NCI-H1417 treated with DMSO at 0.1 percent for 48 hours (cell line): ENCODE measurements around the gene THAP5.

Experiments used
- DNase-seq: peaks from one replicate; lab custom pipeline; 2025; lab: John Stamatoyannopoulos, UW

Gene THAP5

GRCh38 chr7:108569381-108570145 is at the start of gene THAP5, which contains the start of gene DNAJB9:
Gene THAP5 (minus strand): TSS chr7:108569706. CDS start chr7:108569569, 137 bp downstream.
Gene DNAJB9 (plus strand): TSS chr7:108569874. CDS start chr7:108571727, 1,853 bp downstream.
- DNase-seq, result peak; percentile 99

DNA sequence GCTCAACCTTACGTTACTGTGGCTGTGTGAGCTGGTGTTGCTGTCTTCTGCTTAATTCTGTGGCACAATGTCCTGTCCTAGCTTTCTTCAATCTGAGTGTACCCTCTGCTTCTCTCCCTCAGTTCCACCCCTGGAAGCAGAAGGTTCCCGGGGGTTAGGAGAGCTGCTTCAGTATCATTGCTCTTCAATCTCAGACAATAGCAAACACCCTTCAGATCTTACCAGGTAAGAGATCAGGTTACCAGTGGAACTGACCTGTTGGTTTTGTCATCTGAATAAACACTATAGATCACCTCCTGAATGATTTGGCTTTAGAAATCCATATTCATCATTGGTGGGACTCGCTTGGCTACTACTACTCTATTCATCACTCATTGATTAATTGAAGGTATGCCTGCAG is 48.5 kb upstream of the THAP5 start:
- DNase-seq, result no peak

DNA sequence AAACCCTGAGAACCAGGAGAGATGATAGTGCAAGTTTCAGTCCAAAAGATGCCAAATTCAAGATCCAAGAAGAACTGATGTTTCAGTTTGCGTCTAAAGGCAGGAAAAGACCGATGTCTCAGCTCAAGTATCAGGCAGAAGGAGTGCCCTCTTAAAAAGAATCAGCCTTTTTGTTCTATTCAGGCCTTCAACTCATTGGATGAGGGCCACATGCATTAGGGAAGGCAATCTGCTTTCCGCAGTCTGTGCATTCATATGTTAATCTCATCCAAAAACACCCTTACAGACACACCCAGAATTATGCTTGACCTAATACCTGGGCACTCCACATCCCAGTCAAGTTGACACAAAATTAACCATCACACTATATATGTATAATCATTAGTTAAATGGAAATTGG is 45.4 kb upstream of the THAP5 start:
- DNase-seq, result no peak

- no peak for DNase-seq
Measured at GRCh38 chr7:108613949-108614381, 44.5 kb upstream of the THAP5 start.

DNA sequence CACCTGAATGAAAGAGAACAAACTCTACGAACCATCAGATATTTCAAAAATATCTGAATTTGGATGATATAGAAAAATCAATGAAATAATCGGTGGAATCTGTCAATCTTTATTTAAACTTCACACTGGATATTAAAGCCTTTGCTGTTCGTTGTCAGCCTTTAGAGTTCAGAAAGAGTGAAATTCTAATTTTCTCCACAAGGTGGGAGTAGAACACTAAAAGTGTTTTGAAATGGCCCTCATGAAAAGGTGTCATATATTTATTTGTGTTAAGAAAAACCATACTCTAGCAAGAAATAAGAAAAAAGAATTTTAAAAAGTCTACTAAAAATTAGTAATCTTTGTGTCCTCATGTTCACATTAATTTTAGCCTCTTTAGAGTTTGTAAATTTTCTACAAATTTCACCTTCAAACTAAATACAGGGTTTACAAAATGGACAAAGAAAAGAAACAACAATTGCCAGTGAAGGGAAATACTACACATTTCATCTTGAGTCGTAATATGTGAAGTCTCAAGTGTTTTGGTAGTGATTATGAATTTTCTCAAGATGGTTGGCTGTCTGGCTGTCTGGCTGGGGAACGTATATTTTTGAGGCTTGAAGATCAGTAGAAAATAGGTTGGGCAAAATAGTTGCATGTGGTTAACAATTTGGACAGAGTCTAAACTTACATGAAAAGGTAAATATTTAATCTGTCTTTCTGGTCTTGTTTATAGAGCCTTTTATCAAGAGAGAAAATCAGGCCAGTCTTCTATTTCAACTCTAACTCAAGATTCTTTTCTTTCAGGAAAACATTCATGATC is 43.8 kb upstream of the THAP5 start:
- peak; percentile 51 for DNase-seq

DNA sequence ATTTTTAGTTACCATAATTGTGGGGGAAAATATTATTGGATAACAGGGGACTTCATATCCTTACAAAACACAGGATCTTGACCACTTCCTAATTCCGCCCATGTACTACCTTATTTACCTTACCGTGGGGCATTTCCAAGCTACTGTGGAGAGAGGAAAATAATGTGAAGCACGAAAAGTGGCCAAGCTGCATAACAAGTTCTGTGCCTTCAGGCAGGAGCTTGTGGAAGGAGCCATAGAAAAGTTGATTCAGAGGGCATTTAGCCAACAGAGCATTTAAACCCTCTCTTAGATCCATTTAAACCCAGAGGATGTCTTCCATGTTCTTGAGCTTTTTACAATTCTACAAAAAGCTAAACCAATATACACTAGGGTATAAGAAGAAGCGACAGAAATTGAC is 41.8 kb upstream of the THAP5 start:
- DNase-seq, result no peak

DNA sequence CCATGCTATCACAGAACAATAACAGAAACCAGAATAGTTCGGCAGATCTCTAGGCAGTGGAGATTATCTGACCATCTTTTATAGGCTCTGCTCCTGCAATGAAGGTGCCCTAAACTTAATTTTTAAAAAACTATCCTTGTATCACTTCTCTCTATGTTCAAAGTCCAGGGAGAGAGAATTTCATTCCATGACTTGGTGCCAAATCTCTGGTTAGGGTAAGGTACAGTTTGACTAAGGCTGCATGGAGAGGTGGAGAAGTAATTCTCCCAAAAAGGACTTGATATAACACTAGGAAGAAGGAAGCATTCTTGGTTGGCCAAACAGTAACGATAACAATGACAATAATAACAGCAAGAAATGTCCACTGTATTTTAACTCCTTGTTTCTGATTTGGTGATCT is 40.1 kb upstream of the THAP5 start:
- DNase-seq, result no peak

DNA sequence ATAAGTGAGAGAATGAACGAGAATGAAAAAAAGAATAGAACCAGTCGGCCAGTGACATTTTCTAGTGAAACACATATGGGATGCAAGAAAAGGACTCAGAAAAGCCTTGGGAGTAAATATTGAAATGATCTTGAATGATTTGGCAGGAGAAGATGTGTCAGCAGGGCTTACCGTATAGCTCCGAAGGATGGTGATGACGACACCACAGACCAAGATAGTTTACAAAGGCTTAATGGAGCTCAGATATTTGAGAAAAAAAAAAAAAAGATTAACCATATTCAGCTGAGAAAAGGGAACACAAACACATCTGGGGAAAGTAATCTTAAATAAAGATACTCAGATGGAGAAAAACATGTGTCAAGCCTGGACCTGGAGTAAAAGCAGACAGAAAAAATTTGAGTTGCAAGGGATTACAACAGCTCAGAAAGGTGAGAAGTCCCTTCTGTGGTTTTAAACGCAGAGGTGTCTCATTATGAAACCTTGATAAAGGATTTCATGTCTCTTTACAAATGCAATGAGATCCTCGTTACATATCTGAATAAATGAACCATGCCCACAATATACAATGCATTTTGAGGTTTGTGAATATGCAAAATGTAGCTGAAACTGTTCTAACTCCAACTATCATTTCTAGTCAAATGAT is 36.2 kb upstream of the THAP5 start:
- DNase-seq, result no peak

DNA sequence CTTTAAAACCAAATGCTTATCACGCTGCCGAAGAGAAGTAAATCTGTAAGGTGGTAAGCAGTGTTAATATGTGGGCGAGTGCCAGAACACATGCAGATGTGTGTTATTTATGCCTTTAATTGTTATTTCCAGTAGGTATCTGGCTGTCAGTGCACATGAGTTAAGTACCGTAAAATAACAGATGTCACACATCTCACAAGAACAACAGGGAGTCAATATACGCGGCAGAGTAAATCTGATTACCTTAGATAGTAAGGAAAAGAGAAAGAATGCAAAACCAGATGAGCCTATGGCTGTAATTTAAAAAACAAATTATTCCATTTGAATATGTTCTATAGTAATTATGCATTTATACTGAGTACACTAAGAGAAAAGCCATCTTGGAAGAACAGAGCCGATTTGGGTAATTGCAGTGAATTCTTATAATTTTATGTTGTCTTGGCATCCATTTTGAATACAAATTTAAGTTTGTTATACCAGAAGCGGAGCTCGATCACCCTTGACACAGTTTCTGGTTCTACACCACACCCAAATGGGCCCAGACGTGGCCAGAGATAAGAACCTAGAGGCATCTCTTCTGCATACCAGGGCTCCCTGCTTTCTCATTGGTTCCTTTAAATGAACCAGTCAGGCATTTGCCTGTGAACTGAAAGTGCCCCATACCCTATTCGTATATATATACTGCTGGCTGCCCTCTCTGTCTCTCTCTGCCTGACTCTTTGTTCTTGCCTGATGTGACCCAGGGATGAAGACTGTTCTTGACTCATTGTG is 35.0 kb upstream of the THAP5 start:
- DNase-seq, result peak; percentile 56

- peak; percentile 65 for DNase-seq
Measured at GRCh38 chr7:108603656-108604306, 34.3 kb upstream of the THAP5 start.

DNA sequence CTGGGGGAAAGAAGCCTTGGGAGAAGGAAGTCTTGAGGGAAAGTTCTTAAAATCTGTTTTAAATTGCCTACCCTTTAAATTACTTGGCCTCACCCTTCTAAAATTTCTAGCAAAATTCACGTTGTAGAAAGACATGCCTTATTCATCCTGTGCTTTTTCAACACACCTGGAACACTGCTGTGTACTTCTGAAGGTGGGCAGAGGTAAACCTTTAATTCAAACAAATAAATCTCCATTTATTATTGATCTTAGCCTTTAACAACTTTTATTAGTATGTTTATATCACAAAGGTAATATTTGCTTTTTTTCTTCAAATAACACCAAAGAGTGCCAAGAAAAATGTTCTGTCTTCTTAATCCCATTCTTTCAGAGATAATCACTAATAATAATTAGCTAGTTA is 30.9 kb upstream of the THAP5 start:
- no peak for DNase-seq

DNA sequence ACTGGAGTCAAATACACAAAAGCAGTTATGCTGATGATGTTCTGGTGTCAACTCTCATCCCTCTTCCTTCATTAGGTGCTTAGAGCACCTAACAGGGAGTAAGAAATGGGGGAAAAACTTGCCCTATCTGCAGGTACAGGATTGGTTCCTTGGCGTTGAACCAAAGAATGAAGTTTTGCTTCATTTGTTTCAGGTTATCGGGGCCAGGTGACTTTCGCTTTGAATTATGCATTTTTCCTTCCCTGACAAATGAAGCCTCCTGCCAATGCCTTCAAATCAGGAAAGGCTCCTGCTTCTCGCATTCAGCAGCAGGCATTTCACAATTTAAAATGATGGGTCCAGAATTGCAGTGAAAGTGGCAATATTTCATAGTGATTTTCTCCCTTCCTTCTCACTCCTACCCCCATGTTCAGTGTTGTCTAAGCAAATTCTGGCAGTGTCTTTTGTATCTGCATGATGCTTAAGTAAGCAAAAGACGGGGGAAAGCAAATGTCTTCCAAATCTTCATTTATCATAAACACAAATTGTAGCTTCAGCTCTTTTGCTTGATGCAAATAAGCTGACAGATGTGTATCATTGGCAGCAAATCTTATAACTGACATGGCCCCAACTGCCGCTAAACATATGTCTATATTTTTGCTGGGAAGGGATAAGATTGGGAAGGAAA is 29.5 kb upstream of the THAP5 start:
- DNase-seq, result no peak

DNA sequence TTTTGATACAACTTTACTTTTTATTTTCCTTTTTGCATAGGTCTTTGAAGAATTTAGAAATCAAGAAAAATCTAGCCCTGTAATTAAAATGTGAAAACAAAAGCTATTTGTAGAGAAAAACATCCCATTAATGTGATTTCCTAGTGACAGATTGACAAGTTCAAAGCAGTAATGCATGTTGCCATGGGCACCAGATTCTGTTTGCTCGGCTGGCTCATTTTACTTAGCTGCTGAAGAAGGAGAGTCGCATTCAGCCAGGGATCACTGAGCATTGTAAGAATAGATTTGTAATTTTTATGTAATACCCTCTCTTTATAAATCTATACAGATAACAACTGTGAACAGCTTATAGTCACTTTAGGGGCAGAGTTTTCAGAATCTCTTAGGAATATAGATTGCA is 28.6 kb upstream of the THAP5 start:
- peak; percentile 76 for DNase-seq

GRCh38 chr7:108596560-108596959 is 27.1 kb upstream of the THAP5 start:
- DNase-seq, result no peak

GRCh38 chr7:108592646-108593201 is 23.2 kb upstream of the THAP5 start:
- DNase-seq, result peak; percentile 74

DNA sequence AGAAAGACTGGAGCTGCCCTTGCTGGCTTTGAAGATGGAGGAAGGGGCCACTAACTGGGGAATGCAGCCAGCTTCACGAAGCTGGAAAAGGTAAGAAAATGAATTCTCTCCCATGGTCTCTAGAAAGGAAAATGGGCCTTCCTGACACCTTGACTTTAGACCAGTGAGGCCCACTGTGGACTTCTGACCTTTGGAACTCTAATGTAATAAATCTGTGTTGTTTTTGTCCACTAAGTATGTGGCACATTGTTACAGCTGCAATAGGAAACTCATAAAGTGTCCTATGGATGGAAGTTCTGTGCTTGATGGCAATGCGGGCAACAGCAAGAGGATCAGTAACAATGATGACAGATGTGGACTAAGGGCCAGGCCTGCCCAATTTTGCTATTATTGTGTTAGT is 21.1 kb upstream of the THAP5 start:
- DNase-seq, result no peak

DNA sequence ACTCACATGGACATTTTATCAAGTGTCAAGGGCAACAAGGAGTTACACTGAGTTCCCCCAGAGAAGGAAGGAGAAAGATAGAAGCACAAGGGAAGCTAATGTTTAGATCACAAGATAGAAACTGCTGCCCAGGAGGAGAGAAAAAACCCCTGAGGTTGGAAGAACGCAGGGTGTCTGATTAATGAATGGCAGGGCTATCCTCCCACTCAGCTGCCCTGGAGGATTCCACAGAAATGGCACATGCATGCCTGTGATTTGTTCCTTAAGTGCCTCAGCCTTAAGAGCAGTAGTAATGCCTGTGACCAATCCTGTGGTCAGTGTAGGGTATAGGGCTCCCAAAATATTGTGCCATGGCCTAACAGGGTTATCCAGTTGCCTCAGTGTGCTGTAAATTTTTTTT is 20.4 kb upstream of the THAP5 start:
- DNase-seq, result no peak

GRCh38 chr7:108589199-108589598 is 19.7 kb upstream of the THAP5 start:
- no peak for DNase-seq

DNA sequence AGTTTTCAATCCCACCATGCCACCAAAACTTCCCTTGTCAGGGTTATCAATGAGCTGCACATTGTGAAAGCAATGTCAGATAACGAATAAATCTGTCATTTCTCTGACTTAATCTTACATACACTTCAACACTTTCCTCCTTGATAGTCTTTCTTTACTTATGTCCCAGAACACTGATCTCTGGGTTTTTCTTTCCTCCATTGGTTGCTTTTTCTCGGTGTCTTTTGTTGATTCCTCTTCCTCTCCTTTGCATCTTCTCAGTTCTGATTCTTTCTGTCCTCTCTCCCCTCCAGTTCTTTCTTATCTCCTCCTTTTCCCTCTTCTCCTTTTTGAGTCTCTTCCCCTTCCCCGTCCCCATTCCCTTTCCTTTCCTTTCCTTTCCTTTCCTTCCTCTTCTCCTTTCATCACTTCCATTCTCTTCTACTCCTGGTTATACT is 16.8 kb upstream of the THAP5 start:
- no peak for DNase-seq

DNA sequence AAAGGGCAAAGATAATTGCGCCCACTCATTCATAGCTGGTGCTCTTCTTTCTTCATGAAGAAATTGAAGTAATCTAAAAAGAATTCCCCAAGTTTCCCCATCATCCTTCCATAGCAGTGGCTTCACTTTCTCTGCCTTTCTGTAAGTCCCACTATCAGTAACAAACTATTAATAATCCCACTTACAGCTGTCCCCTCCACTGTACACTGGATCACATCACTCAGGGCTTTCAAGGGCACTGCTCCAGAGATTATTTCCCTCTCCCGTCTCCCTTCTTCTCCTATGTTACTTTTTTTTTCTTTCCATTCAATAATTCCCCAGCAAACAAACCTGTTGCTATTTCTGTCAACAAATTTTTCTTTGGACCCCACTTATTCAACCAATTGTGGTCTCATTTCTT is 16.3 kb upstream of the THAP5 start:
- no peak for DNase-seq

- DNase-seq, result no peak
Measured at GRCh38 chr7:108584211-108584610, 14.7 kb upstream of the THAP5 start.
